ENCODE results near the gene CENPP. TPM values are rescaled to one million over a fixed set of nuclear protein-coding genes. Genes with fewer than 3 reads are reported as not detected.

The CENPP gene
- total RNA-seq, 2 donors from 2014 or later: 1.1 to 1.2 TPM

GRCh38 chr9:92332577-92333281 is 7.0 kb downstream of the CENPP start:
- peak overlapping the region; percentile 6 to 56 for H3K27ac ChIP-seq
- DNase-seq (ENCODE audit: low spot score): no peak
- no peaks in the 10 kb centered on the region for H3K4me1 ChIP-seq
- no peaks in the 10 kb centered on the region for H3K27me3 ChIP-seq
- no peaks in the 10 kb centered on the region for H3K9me3 ChIP-seq
- TF ChIP-seq, protein P1, sequence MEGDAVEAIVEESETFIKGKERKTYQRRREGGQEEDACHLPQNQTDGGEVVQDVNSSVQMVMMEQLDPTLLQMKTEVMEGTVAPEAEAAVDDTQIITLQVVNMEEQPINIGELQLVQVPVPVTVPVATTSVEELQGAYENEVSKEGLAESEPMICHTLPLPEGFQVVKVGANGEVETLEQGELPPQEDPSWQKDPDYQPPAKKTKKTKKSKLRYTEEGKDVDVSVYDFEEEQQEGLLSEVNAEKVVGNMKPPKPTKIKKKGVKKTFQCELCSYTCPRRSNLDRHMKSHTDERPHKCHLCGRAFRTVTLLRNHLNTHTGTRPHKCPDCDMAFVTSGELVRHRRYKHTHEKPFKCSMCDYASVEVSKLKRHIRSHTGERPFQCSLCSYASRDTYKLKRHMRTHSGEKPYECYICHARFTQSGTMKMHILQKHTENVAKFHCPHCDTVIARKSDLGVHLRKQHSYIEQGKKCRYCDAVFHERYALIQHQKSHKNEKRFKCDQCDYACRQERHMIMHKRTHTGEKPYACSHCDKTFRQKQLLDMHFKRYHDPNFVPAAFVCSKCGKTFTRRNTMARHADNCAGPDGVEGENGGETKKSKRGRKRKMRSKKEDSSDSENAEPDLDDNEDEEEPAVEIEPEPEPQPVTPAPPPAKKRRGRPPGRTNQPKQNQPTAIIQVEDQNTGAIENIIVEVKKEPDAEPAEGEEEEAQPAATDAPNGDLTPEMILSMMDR (IDR thresholded peaks at IDR 0.05): no peak
- H3K4me3 ChIP-seq: no peak overlapping the region
- no peaks in the 10 kb centered on the region for H3K36me3 ChIP-seq

- Histone ChIP-seq H3K9me3 (no peaks in the 10 kb centered on the region), H3K27ac (peak overlapping the region; percentile 6 to 56), H3K27me3 (no peaks in the 10 kb centered on the region), H3K4me3 (no peak overlapping the region), H3K4me1 (no peaks in the 10 kb centered on the region), H3K36me3 (no peaks in the 10 kb centered on the region)
- TF ChIP-seq, protein P1 (IDR thresholded peaks at IDR 0.05): no peak
- no peak for DNase-seq (ENCODE audit: low spot score)
Observed at GRCh38 chr9:92333282-92333634, 7.5 kb downstream of the CENPP start.

DNA sequence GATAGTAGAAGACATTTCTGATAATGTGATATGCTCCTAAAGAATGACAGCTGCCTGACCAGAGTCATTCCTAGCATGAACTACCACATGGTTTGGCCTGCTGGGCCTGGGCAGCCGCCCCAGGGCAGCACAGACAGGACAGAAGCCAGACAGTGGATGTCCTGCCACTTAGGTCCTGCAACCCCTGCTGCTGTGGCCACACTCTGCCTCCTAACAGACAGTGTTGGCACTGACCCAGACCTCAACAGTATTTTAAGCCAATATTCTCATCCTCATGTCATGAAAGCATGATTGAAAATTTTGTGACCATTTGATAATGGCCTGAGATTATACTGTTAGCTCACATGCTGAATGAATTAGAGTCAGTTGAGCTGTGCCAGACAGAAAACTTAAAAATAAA is 15.8 kb downstream of the CENPP start:
- H3K27me3 ChIP-seq: no peaks in the 10 kb centered on the region
- H3K36me3 ChIP-seq: no peaks in the 10 kb centered on the region
- no peak overlapping the region for H3K27ac ChIP-seq
- H3K4me3 ChIP-seq: no peak overlapping the region
- no peak for DNase-seq (ENCODE audit: low spot score)
- TF ChIP-seq, protein P1 (IDR thresholded peaks at IDR 0.05): no peak
- H3K9me3 ChIP-seq: no peaks in the 10 kb centered on the region
- no peaks in the 10 kb centered on the region for H3K4me1 ChIP-seq

GRCh38 chr9:92342825-92343488 is 17.2 kb downstream of the CENPP start:
- TF ChIP-seq, protein P1 (IDR thresholded peaks at IDR 0.05): peak in 1 of 2 donors; percentile 49

DNA sequence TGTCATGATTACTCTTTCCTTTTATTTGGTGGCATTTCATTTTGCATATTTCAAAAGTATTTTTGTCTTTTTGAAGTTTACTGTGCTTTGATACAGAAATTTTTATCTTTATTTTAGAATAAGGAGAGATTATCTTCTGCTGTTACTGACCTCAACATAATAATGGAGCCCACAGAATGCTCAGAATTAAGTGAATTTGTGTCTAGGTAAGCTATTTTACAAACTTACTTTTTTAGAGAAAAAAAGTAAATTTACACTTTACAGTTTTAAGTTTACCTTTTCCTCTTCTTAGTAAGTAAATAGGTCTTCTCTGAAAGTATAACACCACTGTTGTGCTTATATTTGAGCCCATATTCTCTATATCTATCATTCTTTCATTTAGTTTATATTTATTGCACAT is 19.8 kb downstream of the CENPP start:
- TF ChIP-seq, protein P1 (IDR thresholded peaks at IDR 0.05): no peak
- H3K4me3 ChIP-seq: no peak overlapping the region
- H3K4me1 ChIP-seq: no peaks in the 10 kb centered on the region
- no peak for DNase-seq (ENCODE audit: low spot score)
- no peak overlapping the region for H3K27ac ChIP-seq
- no peaks in the 10 kb centered on the region for H3K9me3 ChIP-seq
- H3K27me3 ChIP-seq: no peaks in the 10 kb centered on the region
- H3K36me3 ChIP-seq: no peaks in the 10 kb centered on the region

More at GRCh38 chr9:92342825-92343488, 17.2 kb downstream of the CENPP start:
- Histone ChIP-seq H3K9me3 (no peaks in the 10 kb centered on the region), H3K4me1 (no peaks in the 10 kb centered on the region), H3K27ac (no peak overlapping the region), H3K27me3 (no peaks in the 10 kb centered on the region), H3K36me3 (no peaks in the 10 kb centered on the region), H3K4me3 (no peak overlapping the region)
- DNase-seq (ENCODE audit: low spot score): no peak

Measured in right atrium auricular region (tissue), 2 donors.